Spinal cord (tissue), 10 donors: ENCODE results near the gene XPO1. TPM values are rescaled to one million over a fixed set of nuclear protein-coding genes. Genes with fewer than 3 reads are reported as not detected.
"Not testable (repeated sequence)": the region's sequence is repeated elsewhere in the genome, so short reads cannot be mapped to it uniquely, and the experiment has no call there.

ENCODE experiments used
- DNase-seq, 6 donors: peaks; one replicate each; pipeline versions ENCODE4 v3.0.0 to v3.0.0-alpha.2; 2013 to 2015; ENCODE audit warnings: low spot score in 6 of 6, low read depth in 4 of 6
- H3K27ac ChIP-seq: one replicate; pipeline ENCODE4 v1.5.1; 2013; ENCODE audit warnings: low read depth, low read length, control low read depth
- H3K27me3 ChIP-seq: one replicate; pipeline ENCODE4 v1.6.1; 2013; ENCODE audit warnings: low read length; ENCODE audit not compliant: control insufficient read depth, insufficient read depth
- H3K36me3 ChIP-seq: one replicate; pipeline ENCODE4 v1.6.1; 2013; ENCODE audit warnings: low read length; ENCODE audit not compliant: control insufficient read depth, insufficient read depth
- H3K4me1 ChIP-seq: one replicate; pipeline ENCODE4 v1.6.1; 2013; ENCODE audit warnings: low read length; ENCODE audit not compliant: control insufficient read depth, insufficient read depth
- H3K4me3 ChIP-seq: one replicate; pipeline ENCODE4 v1.5.1; 2013; ENCODE audit warnings: low read depth, low read length, control low read depth
- H3K9me3 ChIP-seq: one replicate; pipeline ENCODE4 v1.6.1; 2013; ENCODE audit warnings: low read length; ENCODE audit not compliant: control insufficient read depth, insufficient read depth
- WGBS: methylation state at CpG from one replicate; pipeline ENCODE4 v1.1.5; 2013; ENCODE audit warnings: missing lambda C conversion rate; ENCODE audit not compliant: insufficient coverage; 5-methylcytosine and 5-hydroxymethylcytosine counted together
- polyA plus RNA-seq, 2 donors: library from polyadenylated mRNA; unstranded; fragments of 120-200 nt; gene quantifications; one replicate each; pipeline ENCODE4 v1.2.1, GENCODE V29; 2013; ENCODE audit not compliant: insufficient read length in 2 of 2
- total RNA-seq, 2 donors: library from RNA; depleted of rRNA in 1 of 2; stranded (reverse); fragments of 120-200 nt in 1 of 2; fragments of >200 nt in 1 of 2; gene quantifications; one replicate each; pipeline versions ENCODE4 v1.2.3 to v1.2.4, GENCODE V29; 2013 to 2014
- donor health status: healthy.

Gene XPO1
- total and polyA plus RNA-seq, 4 donors: 152 to 494 (median 182) TPM

- under 1% methylated on average over 67 of the region's 91 CpGs for WGBS
- Histone ChIP-seq H3K4me1 (peaks cover 9% of the 10 kb centered on the region), H3K27ac (peak within 1 kb of the TSS; percentile 99), H3K27me3 (no peaks in the 10 kb centered on the region), H3K36me3 (peaks cover 13% of the 10 kb centered on the region), H3K9me3 (no peaks in the 10 kb centered on the region), H3K4me3 (peak within 1 kb of the TSS; percentile 99)
- peak; percentile 73 to 99 (median 92) for DNase-seq
Observed at GRCh38 chr2:61470965-61471904, 66.9 kb downstream of the XPO1 start, which contains the start of gene USP34. TSS of gene USP34 (minus strand) at chr2:61471087. CDS start at chr2:61470692, 395 bp downstream.

- peak overlapping the region; percentile 99 for H3K4me3 ChIP-seq
- WGBS: under 1% methylated on average over 47 of the region's 94 CpGs
- peaks cover 8% of the 10 kb centered on the region for H3K36me3 ChIP-seq
- H3K9me3 ChIP-seq: no peaks in the 10 kb centered on the region
- H3K27ac ChIP-seq: peak overlapping the region; percentile 99
- peak; percentile 22 to 92 (median 58) for DNase-seq
- H3K27me3 ChIP-seq: no peaks in the 10 kb centered on the region
- H3K4me1 ChIP-seq: peaks cover 9% of the 10 kb centered on the region
Observed at GRCh38 chr2:61470122-61470951, 67.8 kb downstream of the XPO1 start.

- no peak for DNase-seq
- H3K27me3 ChIP-seq: no peaks in the 10 kb centered on the region
- no peaks in the 10 kb centered on the region for H3K9me3 ChIP-seq
- peak overlapping the region; percentile 79 for H3K27ac ChIP-seq
- WGBS: no CpG with 5 or more reads among the region's 8 CpGs
- H3K36me3 ChIP-seq: peaks cover 8% of the 10 kb centered on the region
- peaks cover 9% of the 10 kb centered on the region for H3K4me1 ChIP-seq
- H3K4me3 ChIP-seq: peak overlapping the region; percentile 66
Observed at GRCh38 chr2:61469424-61470121, 68.6 kb downstream of the XPO1 start.

GRCh38 chr2:61468231-61468630 is 69.9 kb downstream of the XPO1 start:
- H3K4me3 ChIP-seq, DNase-seq: not testable (repeated sequence)
- WGBS: 96% methylated on average over 5 of the region's 10 CpGs

DNA sequence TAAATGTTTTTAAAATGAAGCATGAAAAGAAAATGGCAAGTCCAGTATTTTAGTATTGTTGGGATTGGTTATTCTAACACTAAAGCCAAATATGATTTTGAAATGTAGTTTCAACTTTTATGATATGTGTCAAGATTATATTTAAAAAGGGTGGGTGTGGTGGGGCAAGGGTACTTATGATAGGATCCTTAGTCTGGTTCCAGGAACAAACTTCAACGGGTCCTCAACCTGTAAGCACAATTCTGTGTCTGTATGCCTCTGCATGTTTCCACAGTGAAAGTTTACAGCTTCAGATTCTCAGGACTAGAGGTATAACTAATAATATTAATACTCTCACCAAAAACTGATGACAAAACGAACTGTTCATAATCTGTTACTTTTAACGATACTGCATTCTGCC is 73.1 kb downstream of the XPO1 start:
- WGBS: no CpG with 5 or more reads among the region's 3 CpGs
- Histone ChIP-seq H3K9me3 (no peaks in the 10 kb centered on the region), H3K4me3 (no peak overlapping the region), H3K27me3 (no peaks in the 10 kb centered on the region), H3K4me1 (no peaks in the 10 kb centered on the region), H3K36me3 (peaks cover 4% of the 10 kb centered on the region), H3K27ac (no peak overlapping the region)
- no peak for DNase-seq

More at GRCh38 chr2:61468231-61468630, 69.9 kb downstream of the XPO1 start:
- not testable (repeated sequence) for H3K36me3 ChIP-seq, H3K27me3 ChIP-seq, H3K27ac ChIP-seq, H3K4me1 ChIP-seq, H3K9me3 ChIP-seq

DNA sequence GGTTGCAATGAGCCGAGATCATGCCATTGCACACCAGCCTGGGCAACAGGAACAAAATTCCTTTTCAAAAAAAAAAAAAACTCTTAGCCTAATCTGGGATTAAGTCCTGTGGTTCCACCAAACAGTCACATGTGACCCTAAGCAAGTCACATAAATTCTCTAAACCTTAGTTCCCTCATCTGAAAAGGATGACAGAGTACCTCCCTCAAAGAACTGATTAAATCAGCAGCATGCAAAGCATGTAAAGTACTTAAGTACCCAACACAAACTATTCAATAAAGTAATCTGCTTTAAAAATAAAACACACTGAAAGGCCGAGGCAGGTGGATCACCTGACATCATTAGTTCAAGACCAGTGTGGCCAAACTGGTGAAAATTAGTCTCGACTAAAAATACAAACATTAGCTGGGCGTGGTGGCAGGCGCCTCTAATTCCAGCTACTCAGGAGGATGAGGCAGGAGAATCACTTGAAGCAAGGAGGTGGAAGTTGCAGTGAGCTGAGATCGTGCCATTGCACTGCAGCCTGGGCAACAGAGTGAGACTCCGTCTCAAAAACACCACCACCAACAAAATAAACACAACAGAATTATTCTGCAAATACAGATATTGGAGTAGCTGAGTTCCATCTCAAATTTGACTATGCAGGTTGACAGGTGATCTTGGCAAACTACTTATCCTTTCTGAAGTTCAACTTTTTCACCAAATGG is 74.2 kb downstream of the XPO1 start:
- Histone ChIP-seq H3K9me3 (no peaks in the 10 kb centered on the region), H3K27me3 (no peaks in the 10 kb centered on the region), H3K4me1 (no peaks in the 10 kb centered on the region), H3K36me3 (peaks cover 4% of the 10 kb centered on the region), H3K27ac (no peak overlapping the region), H3K4me3 (no peak overlapping the region)
- WGBS: 63% methylated on average over 2 of the region's 7 CpGs
- no peak for DNase-seq

- no peaks in the 10 kb centered on the region for H3K9me3 ChIP-seq
- no peaks in the 10 kb centered on the region for H3K27me3 ChIP-seq
- no peaks in the 10 kb centered on the region for H3K4me1 ChIP-seq
- no CpG with 5 or more reads among the region's 2 CpGs for WGBS
- no peak overlapping the region for H3K4me3 ChIP-seq
- DNase-seq: no peak
- H3K36me3 ChIP-seq: no peaks in the 10 kb centered on the region
- H3K27ac ChIP-seq: no peak overlapping the region
Observed at GRCh38 chr2:61461404-61461803, 76.8 kb downstream of the XPO1 start.

DNA sequence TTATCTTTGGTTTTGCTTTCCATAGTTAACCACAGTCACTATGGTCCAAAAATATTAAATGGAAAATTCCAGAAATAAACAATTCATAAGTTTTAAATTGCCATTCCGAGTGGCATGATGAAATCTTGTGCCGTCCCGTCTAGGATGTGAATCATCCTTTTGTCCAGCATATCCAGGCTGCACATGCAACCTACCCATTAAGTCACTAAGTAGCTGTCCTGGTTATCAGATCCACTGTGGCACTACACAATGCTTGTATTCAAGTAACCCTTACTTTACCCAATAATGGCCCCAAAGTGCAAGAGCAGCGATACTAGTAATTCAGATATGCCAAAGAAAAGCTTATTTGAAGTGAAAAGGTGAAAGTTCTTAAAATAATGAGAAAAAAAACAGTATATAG is 78.0 kb downstream of the XPO1 start:
- 65% methylated on average over 3 of the region's 4 CpGs for whole genome bisulfite sequencing
- H3K9me3 ChIP-seq: no peaks in the 10 kb centered on the region
- no peak for DNase-seq
- H3K27ac ChIP-seq: no peak overlapping the region
- no peak overlapping the region for H3K4me3 ChIP-seq
- H3K27me3 ChIP-seq: no peaks in the 10 kb centered on the region
- no peaks in the 10 kb centered on the region for H3K4me1 ChIP-seq
- no peaks in the 10 kb centered on the region for H3K36me3 ChIP-seq
